GM21737 (cell line): ENCODE data around the gene FXN.
"Not testable (repeated sequence)": the region's sequence is repeated elsewhere in the genome, so short reads cannot be mapped to it uniquely, and the experiment has no call there.

Experiments
- ATAC-seq: cut with Tn5 transposase; IDR thresholded peaks from one replicate; pipeline ENCODE4 v1.9.1; 2021; ENCODE audit warnings: mild to moderate bottlenecking, moderate library complexity; ENCODE audit not compliant: unreplicated experiment

FXN gene

DNA sequence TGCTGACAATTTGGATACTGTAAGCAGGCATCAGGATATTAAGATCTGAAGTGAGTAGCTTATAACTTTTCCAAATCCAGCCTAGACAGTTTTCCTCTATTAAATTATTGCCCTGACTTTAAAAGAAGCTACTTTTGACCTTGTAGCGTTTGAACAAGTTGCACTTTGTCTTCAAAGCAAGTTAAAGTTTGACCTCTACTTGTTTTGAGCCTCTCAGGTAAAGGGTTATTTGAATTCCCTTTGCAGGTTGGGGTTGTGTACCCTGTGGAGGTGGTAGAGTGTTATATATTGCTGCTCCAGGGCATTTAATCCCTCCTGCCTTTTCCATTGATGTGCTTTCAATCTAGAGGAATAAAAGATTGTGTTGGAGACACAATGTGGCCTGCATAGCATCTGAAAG lies 30.1 kb downstream of the FXN start:
- no peak for ATAC-seq

DNA sequence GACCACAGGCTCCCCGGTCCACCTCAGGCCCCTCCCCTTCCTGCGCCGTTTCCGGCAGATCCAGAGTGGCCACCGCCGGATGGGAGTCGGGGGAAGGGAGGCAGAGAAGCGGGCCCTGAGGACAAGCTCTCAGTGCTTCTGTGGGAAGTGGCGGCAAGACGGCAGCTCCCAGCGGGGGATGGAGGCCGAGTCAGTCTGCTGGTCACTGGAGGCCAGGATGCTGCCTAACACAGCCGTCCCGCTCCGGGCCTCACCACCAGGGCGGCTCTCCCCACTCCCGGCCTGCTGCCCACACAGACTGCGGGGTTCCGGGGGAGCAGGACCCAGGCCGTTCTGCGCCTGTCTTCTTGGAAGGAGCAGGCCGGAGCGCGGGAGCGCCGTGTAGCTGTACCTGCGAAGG lies 31.4 kb downstream of the FXN start:
- no peak for ATAC-seq

GRCh38 chr9:69070201-69070600 lies 34.6 kb downstream of the FXN start:
- no peak for ATAC-seq

DNA sequence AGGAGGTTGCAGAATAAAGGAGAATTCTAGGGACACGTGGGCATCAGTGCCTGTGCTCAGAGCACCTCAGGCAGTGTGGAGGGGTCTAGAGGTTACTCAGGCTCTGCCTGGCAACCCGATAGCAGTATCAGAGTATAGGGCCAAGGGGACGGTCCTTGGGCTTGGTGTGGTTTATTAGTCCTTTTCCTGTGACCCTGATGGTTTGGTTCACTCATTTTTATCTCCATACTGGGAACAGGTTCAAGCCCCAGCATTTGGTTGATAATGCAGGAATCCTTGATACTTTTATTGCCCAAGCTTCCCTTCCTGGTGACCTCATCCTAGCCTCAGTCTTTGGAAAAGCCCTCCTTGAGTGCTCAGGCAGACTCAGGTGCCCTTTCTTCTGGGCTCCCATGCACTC lies 35.5 kb downstream of the FXN start:
- ATAC-seq = no peak

- no peak for ATAC-seq
These were observed 37.6 kb downstream of the FXN start for GRCh38 chr9:69073103-69073502.

DNA sequence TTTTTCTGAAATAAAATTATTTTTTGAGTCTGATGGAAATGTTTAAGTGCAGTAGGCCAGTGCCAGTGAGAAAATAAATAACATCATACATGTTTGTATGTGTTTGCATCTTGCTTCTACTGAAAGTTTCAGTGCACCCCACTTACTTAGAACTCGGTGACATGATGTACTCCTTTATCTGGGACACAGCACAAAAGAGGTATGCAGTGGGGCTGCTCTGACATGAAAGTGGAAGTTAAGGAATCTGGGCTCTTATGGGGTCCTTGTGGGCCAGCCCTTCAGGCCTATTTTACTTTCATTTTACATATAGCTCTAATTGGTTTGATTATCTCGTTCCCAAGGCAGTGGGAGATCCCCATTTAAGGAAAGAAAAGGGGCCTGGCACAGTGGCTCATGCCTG lies 39.2 kb downstream of the FXN start:
- ATAC-seq = no peak

- ATAC-seq = no peak
These were observed 41.0 kb downstream of the FXN start for GRCh38 chr9:69076550-69076949.

DNA sequence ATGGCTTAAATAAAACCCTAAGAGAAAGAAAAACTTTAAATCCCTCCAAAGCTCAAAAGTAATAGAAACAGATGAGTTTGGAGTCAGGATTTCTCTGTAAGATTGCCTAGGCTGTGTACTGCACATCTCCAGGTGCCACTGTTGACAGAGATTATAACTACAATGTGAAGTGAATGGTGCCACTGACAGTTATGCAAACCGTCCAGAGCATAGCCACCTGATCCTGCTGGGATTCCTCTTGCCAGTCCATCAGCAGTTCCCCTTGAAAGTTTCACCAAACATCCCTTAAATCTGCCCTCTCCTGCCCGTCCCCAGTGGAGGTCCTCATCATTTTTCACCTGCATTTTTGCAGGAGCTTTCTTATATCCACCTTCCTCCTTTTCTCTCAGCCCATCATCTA lies 42.5 kb downstream of the FXN start:
- ATAC-seq = no peak

DNA sequence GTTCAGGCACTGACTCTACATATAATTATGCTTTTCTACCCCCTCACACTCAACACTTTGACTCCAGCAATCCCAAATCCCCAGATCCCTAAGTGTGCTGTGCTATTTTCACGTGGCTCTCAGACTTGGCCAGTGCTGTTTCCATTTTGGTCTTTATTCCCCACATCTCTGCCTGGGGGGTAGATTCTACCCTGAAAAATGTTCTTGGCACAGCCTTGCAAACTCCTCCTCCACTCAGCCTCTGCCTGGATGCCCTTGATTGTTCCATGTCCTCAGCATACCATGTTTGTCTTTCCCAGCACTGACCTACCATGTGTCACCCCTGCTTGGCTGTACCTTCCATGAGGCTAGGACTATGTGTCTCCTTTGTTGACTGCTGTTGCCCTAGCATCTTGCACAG lies 43.0 kb downstream of the FXN start:
- no peak for ATAC-seq

- ATAC-seq = no peak
These were observed 43.6 kb downstream of the FXN start for GRCh38 chr9:69079186-69079585.

- no peak for ATAC-seq
These were observed 45.7 kb downstream of the FXN start for GRCh38 chr9:69081261-69081660.

DNA sequence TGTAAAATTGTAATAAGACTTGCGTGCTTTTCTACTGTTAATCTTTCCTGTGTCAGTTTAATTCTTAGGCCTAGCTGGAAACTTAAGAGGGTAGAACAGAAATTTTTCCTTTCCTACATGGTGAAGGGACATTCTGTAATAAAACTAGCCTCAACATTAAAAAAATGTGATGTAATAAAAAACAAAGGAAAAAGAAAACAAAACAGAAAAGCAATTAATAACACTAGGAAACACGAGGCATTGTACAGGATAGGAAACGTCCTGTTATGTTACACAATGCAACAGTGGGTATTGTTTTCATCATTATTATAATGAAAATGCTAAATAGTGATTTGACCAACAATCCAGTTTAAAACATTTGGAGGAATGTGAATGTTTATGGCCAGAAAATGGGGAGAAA lies 47.8 kb downstream of the FXN start:
- no peak for ATAC-seq

DNA sequence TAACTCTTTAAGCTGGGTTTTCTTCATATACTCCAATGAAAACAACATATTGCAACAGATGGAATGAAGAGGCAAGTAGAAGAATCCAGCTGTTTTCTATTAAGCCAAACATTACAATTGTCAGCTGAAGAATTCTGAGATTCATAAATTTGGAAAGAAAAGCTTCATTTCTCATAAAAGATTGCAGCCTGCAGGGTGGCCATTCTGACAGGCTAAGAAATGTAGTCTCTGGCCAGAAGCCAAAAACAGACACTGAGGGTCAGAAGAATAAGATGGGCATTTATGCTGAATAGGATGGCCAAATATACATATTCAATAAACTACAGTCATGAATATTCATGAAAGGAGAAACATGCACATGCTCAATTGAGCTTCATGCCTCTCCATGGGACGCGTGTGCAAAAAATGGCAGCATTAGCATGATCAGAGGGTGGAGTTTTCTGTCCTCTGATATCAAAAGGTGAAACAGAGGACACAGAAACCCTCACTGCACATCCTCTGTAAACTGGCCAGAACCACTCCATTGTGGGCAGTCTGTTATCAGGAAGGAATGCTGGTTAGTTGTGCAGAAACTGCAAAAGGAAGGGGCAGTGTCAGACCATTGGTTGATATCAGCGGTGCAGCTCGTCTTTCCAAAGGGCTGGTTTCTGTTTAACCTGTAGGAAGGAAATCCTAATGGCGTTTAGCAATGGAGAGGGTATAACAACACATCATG lies 50.2 kb downstream of the FXN start:
- no peak for ATAC-seq

- no peak for ATAC-seq
These were observed 50.8 kb downstream of the FXN start for GRCh38 chr9:69086312-69086711.

- no peak for ATAC-seq
These were observed 51.2 kb downstream of the FXN start for GRCh38 chr9:69086769-69087168.

DNA sequence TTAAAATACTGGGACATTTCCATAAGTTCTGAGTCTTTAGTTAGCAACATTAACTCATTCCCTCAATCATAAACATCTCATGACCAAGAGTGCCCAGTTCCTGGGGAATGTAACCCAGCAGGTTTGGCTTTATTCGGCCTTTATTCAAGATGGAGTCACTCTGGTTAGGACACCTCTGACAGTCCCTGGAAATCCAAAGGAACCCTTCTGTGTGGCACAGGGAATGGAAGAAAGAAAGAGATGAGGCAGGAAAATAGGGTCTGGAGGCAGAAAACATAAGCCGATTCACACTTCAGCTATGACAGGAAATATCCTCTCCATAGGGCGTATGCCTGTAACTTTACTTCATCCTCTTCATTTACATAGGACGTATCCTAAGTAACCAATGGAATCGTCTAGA lies 53.5 kb downstream of the FXN start:
- ATAC-seq = no peak

GRCh38 chr9:69089491-69089890 lies 53.9 kb downstream of the FXN start:
- ATAC-seq = no peak

- no peak for ATAC-seq
These were observed 54.7 kb downstream of the FXN start for GRCh38 chr9:69090140-69090750.

DNA sequence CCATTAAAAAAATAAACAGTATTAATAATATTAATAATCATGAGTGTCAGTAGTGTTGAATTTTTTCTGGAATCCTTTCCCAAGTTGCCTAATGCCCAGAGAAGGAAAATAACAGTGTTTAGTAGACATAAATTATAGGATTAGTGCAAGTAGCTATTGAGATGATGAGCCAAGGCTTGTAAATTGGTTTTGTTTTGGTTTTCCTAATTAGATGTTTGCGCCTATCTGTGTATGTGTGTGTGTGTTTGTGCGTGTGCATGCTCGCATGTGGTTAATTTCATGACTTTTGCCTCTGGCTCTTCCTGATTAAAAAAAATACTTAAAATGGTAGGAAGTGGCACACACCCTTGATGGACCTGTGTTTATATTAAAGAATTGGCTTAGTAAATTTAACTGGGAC lies 55.4 kb downstream of the FXN start:
- no peak for ATAC-seq

GRCh38 chr9:69093471-69094103 lies 58.0 kb downstream of the FXN start:
- no peak for ATAC-seq

GRCh38 chr9:69094361-69095135 lies 59.0 kb downstream of the FXN start:
- ATAC-seq = not testable (repeated sequence)

DNA sequence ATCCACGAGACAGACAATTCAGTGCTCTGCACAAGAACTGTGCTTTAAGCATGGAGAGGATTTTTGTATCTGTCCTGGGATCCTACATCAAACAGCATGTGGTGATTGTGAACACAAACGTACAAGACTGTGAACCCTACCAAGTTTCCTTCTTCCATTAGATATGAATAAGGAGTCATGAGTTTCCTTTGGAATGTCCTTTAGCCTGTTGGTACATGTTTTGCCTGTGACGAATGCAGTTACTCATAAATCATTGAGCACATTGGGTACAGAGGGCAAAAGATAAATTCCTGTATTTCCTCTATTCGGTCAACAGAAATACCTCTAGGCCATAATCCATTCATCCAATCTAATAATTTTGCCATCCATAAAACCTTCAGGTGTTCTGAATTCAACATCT lies 61.5 kb downstream of the FXN start:
- ATAC-seq = no peak
